Ramos (cell line): ENCODE measurements around the gene GPR176.
"Not testable (repeated sequence)": the region's sequence is repeated elsewhere in the genome, so short reads cannot be mapped to it uniquely, and the experiment has no call there.

Experiments used
- in situ Hi-C: fragments of 300-500 bp; cut with MboI; formaldehyde crosslinking; loops from one replicate; pipeline ENCODE4 v1.14.3; 2022; ENCODE audit warnings: low sequenced_read_pairs; ENCODE audit not compliant: unreplicated experiment

Gene GPR176

GRCh38 chr15:39896101-39896500 is 24.0 kb downstream of the GPR176 start:
- in situ Hi-C loops, result no loop called here

- in situ Hi-C loops, result not testable (repeated sequence)
These were observed 27.0 kb downstream of the GPR176 start for GRCh38 chr15:39893051-39893450.

- in situ Hi-C loops, result no loop called here
These were observed 27.6 kb downstream of the GPR176 start for GRCh38 chr15:39892418-39892817.

- in situ Hi-C loops, result no loop called here
These were observed 29.4 kb downstream of the GPR176 start for GRCh38 chr15:39890621-39891020.

GRCh38 chr15:39889601-39890000 is 30.5 kb downstream of the GPR176 start:
- in situ Hi-C loops, result no loop called here

- in situ Hi-C loops, result no loop called here
These were observed 31.3 kb downstream of the GPR176 start for GRCh38 chr15:39888809-39889208.

GRCh38 chr15:39888243-39888642 is 31.8 kb downstream of the GPR176 start:
- in situ Hi-C loops, result no loop called here

- in situ Hi-C loops, result no loop called here
These were observed 32.2 kb downstream of the GPR176 start for GRCh38 chr15:39887832-39888231.

- in situ Hi-C loops, result no loop called here
These were observed 32.9 kb downstream of the GPR176 start for GRCh38 chr15:39887211-39887610.

- in situ Hi-C loops, result no loop called here
These were observed 33.6 kb downstream of the GPR176 start for GRCh38 chr15:39886418-39886817.

- in situ Hi-C loops, result no loop called here
These were observed 34.8 kb downstream of the GPR176 start for GRCh38 chr15:39885099-39885777.

GRCh38 chr15:39884351-39884750 is 35.7 kb downstream of the GPR176 start:
- in situ Hi-C loops, result no loop called here

- in situ Hi-C loops, result no loop called here
These were observed 37.5 kb downstream of the GPR176 start for GRCh38 chr15:39882602-39883001.

GRCh38 chr15:39881790-39882189 is 38.3 kb downstream of the GPR176 start:
- in situ Hi-C loops, result no loop called here

- in situ Hi-C loops, result no loop called here
These were observed 39.2 kb downstream of the GPR176 start for GRCh38 chr15:39880718-39881387.

GRCh38 chr15:39878406-39878785 is 41.7 kb downstream of the GPR176 start:
- in situ Hi-C loops, result no loop called here

GRCh38 chr15:39874890-39875549 is 45.0 kb downstream of the GPR176 start:
- in situ Hi-C loops, result loop anchor here (5.0 kb wide), 1 partner anchor 37 kb away; no protein-coding TSS in a partner anchor

GRCh38 chr15:39873978-39874377 is 46.1 kb downstream of the GPR176 start:
- in situ Hi-C loops, result loop anchor here (5.0 kb wide), 1 partner anchor 38 kb away; no protein-coding TSS in a partner anchor

- in situ Hi-C loops, result loop anchor here (5.0 kb wide), 1 partner anchor 42 kb away; no protein-coding TSS in a partner anchor
These were observed 49.5 kb downstream of the GPR176 start for GRCh38 chr15:39870537-39870936.

GRCh38 chr15:39869858-39870515 is 50.1 kb downstream of the GPR176 start:
- in situ Hi-C loops, result loop anchor here (5.0 kb wide), 1 partner anchor 42 kb away; no protein-coding TSS in a partner anchor

GRCh38 chr15:39869254-39869653 is 50.8 kb downstream of the GPR176 start:
- in situ Hi-C loops, result no loop called here
